ENCODE data around the gene PLPP7. TPM values are rescaled to one million over a fixed set of nuclear protein-coding genes. Genes with fewer than 3 reads are reported as not detected.
"Not testable (repeated sequence)": the region's sequence is repeated elsewhere in the genome, so short reads cannot be mapped to it uniquely, and the experiment has no call there.

PLPP7 gene
- total RNA-seq, 1 donor, result 16.3 TPM

- Histone ChIP-seq H3K27ac (ENCODE audit: low read depth, low read length) (no peak overlapping the region), H3K9me3 (ENCODE audit: low read depth, low read length) (no peaks in the 10 kb centered on the region), H3K36me3 (ENCODE audit: insufficient read depth, low read length) (no peaks in the 10 kb centered on the region), H3K79me2 (ENCODE audit: insufficient read depth, low read length) (no peaks in the 10 kb centered on the region), H2AFZ (ENCODE audit: low read length) (no peak overlapping the region), H3K27me3 (ENCODE audit: insufficient read depth, low read length) (no peaks in the 10 kb centered on the region), H3K4me2 (ENCODE audit: insufficient read depth, low read length) (no peak overlapping the region), H4K20me1 (ENCODE audit: insufficient read depth, low read length) (no peaks in the 10 kb centered on the region), H3K4me1 (ENCODE audit: insufficient read depth, low read length) (peaks cover 12% of the 10 kb centered on the region), H3K4me3 (ENCODE audit: insufficient read depth, low read length) (no peak overlapping the region)
- DNase-seq (ENCODE audit: insufficient read length, low spot score, missing footprints), result peak; percentile 52
- no peak for TF ChIP-seq CTCF (IDR thresholded peaks at IDR 0.05; ENCODE audit: extremely low read depth, low read depth, low read length)
Measured at GRCh38 chr9:131259916-131260597, 29.5 kb upstream of the PLPP7 start.

GRCh38 chr9:131260751-131261452 is 28.6 kb upstream of the PLPP7 start:
- no peak overlapping the region for H3K4me2 ChIP-seq (ENCODE audit: insufficient read depth, low read length)
- H3K4me3 ChIP-seq (ENCODE audit: insufficient read depth, low read length), result no peak overlapping the region
- H3K79me2 ChIP-seq (ENCODE audit: insufficient read depth, low read length), result no peaks in the 10 kb centered on the region
- no peaks in the 10 kb centered on the region for H3K9me3 ChIP-seq (ENCODE audit: low read depth, low read length)
- peaks cover 9% of the 10 kb centered on the region for H3K4me1 ChIP-seq (ENCODE audit: insufficient read depth, low read length)
- no peaks in the 10 kb centered on the region for H4K20me1 ChIP-seq (ENCODE audit: insufficient read depth, low read length)
- no peaks in the 10 kb centered on the region for H3K27me3 ChIP-seq (ENCODE audit: insufficient read depth, low read length)
- DNase-seq (ENCODE audit: insufficient read length, low spot score, missing footprints), result peak; percentile 66
- H2AFZ ChIP-seq (ENCODE audit: low read length), result no peak overlapping the region
- no peak overlapping the region for H3K27ac ChIP-seq (ENCODE audit: low read depth, low read length)
- no peaks in the 10 kb centered on the region for H3K36me3 ChIP-seq (ENCODE audit: insufficient read depth, low read length)
- no peak for TF ChIP-seq CTCF (IDR thresholded peaks at IDR 0.05; ENCODE audit: extremely low read depth, low read depth, low read length)

- H2AFZ ChIP-seq (ENCODE audit: low read length), result no peak overlapping the region
- H4K20me1 ChIP-seq (ENCODE audit: insufficient read depth, low read length), result no peaks in the 10 kb centered on the region
- H3K4me2 ChIP-seq (ENCODE audit: insufficient read depth, low read length), result no peak overlapping the region
- no peak overlapping the region for H3K27ac ChIP-seq (ENCODE audit: low read depth, low read length)
- no peak overlapping the region for H3K4me3 ChIP-seq (ENCODE audit: insufficient read depth, low read length)
- DNase-seq (ENCODE audit: insufficient read length, low spot score, missing footprints), result no peak
- no peaks in the 10 kb centered on the region for H3K79me2 ChIP-seq (ENCODE audit: insufficient read depth, low read length)
- H3K36me3 ChIP-seq (ENCODE audit: insufficient read depth, low read length), result no peaks in the 10 kb centered on the region
- no peaks in the 10 kb centered on the region for H3K4me1 ChIP-seq (ENCODE audit: insufficient read depth, low read length)
- no peaks in the 10 kb centered on the region for H3K9me3 ChIP-seq (ENCODE audit: low read depth, low read length)
- no peaks in the 10 kb centered on the region for H3K27me3 ChIP-seq (ENCODE audit: insufficient read depth, low read length)
- no peak for TF ChIP-seq CTCF (IDR thresholded peaks at IDR 0.05; ENCODE audit: extremely low read depth, low read depth, low read length)
Measured at GRCh38 chr9:131262327-131263032, 27.0 kb upstream of the PLPP7 start.

GRCh38 chr9:131263033-131263343 is 26.5 kb upstream of the PLPP7 start:
- H3K9me3 ChIP-seq (ENCODE audit: low read depth, low read length); H3K4me2 ChIP-seq (ENCODE audit: insufficient read depth, low read length); H3K27ac ChIP-seq (ENCODE audit: low read depth, low read length); DNase-seq (ENCODE audit: insufficient read length, low spot score, missing footprints); H3K4me1 ChIP-seq (ENCODE audit: insufficient read depth, low read length); H3K4me3 ChIP-seq (ENCODE audit: insufficient read depth, low read length); H3K36me3 ChIP-seq (ENCODE audit: insufficient read depth, low read length); H2AFZ ChIP-seq (ENCODE audit: low read length); H3K27me3 ChIP-seq (ENCODE audit: insufficient read depth, low read length); H3K79me2 ChIP-seq (ENCODE audit: insufficient read depth, low read length); H4K20me1 ChIP-seq (ENCODE audit: insufficient read depth, low read length): not testable (repeated sequence)
